Activated T-cell treated with anti-CD3 and anti-CD28 coated beads for 24 hours (primary cell): ENCODE results near the gene SHFL.

Experiments used
- DNase-seq: peaks from one replicate; pipeline ENCODE4 v3.0.0-alpha.2; 2020; ENCODE audit warnings: low read depth

Gene SHFL

GRCh38 chr19:10085641-10086590, at the start of gene SHFL:
SHFL (plus strand) TSS chr19:10086317; CDS start chr19:10086428, 111 bp downstream.
- DNase-seq, result peak; percentile 72

GRCh38 chr19:10036601-10037071, 49.5 kb upstream of the SHFL start:
- no peak for DNase-seq

- no peak for DNase-seq
These were observed 48.8 kb upstream of the SHFL start for GRCh38 chr19:10037367-10037766.

DNA sequence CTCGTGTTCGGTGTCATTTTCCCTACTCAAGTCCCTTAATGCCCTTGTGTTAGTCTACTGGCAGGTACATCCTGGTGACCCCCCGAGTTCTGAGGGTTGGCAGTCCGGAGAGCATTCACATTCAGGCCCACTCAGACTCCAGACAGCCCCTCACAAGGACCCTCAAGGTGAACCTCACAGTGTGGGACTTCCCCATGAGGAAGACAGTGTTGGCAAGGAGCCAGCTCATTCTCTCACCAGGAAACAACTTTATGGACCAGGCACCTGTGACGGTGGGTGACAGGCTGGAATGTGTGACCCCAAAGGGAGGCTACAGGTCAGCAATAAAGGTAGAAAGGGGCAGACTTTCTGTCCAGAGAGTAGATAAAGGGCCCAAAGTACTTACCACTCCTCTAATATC, 48.3 kb upstream of the SHFL start:
- no peak for DNase-seq

- DNase-seq, result no peak
These were observed 42.7 kb upstream of the SHFL start for GRCh38 chr19:10043286-10043927.

DNA sequence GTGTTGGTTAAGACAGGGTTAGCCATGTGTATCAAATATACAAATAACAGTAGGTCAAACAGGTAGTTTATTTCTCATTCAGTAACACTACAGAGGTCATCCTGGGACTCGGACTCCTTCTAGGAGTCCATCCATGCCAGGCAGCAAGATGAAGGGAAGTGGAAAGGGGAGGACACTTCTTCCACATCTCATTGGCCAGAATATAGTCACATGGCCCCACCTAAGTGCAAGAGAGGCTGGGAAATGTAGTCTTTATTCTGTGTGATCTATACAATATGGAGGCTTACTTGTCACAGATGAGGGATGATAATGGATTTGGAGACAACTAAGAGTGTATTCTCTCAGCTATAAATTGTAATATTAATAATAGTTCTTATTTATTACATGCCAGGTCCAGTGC, 41.7 kb upstream of the SHFL start:
- no peak for DNase-seq

- DNase-seq, result no peak
These were observed 40.7 kb upstream of the SHFL start for GRCh38 chr19:10045371-10045770.

- no peak for DNase-seq
These were observed 36.5 kb upstream of the SHFL start for GRCh38 chr19:10049626-10050025.

- no peak for DNase-seq
These were observed 33.3 kb upstream of the SHFL start for GRCh38 chr19:10052602-10053360.

GRCh38 chr19:10061717-10062310, 24.3 kb upstream of the SHFL start:
- DNase-seq, result no peak

DNA sequence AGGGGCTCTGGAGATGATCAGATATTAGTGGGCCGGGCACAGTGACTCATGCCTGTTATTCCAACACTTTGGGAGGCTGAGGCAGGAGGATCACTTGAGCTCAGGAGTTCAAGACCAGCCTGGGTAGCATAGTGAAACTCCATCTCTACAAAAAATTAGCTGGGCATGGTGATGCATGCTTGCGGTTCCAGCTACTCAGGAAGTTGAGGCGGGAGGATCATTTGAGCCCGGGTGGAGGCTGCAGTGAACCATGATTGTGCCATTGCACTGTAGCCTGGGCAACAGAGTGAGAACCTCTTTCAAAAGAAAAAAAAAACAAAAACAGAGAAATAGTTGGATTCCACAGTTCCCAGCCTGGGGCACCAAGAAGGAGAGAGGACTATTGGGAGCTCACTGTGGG, 17.9 kb upstream of the SHFL start:
- DNase-seq, result no peak

DNA sequence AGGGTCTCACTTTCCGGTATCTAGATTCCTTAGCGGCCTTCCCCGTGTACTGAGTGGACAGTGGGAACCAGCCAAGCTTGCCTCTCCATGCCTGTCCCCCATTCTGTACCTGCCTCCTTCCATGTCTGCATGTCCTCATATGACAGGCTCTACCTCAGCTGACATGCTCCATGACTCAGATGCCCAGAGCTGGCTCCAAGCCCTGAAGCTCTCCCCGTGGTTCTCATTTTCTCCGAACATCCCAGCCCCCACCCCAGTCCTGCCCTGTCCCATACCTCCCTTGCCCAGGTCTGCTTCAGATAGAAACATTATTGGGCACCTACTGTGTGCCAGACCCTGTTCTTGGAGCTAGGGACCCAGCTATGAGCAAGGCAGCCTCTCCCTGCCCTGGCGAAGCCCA, 17.1 kb upstream of the SHFL start:
- no peak for DNase-seq

- DNase-seq, result no peak
These were observed 15.2 kb upstream of the SHFL start for GRCh38 chr19:10070730-10071446.

GRCh38 chr19:10074153-10074552, 12.0 kb upstream of the SHFL start:
- DNase-seq, result peak; percentile 42

DNA sequence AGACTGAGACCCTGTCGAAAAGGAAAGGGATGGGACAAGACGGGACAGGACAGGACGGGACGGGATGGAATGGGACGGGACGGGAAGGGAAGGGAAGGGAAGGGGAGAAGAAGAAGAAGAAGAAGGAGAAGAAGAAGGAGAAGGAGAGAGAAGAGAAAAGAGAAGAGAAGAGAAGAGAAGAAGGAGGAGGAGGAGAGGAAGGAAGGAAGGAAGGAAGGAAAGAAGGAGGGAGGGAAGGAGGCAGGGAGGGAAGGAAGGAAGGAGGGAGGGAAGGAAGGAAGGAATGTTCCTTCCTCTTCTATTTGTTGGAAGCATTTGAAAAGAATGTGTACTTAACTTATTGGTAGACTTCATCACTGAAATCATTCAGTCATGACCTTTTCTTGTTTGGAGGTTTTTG, 9.6 kb upstream of the SHFL start:
- DNase-seq, result no peak

GRCh38 chr19:10078329-10078728, 7.8 kb upstream of the SHFL start:
- DNase-seq, result no peak

DNA sequence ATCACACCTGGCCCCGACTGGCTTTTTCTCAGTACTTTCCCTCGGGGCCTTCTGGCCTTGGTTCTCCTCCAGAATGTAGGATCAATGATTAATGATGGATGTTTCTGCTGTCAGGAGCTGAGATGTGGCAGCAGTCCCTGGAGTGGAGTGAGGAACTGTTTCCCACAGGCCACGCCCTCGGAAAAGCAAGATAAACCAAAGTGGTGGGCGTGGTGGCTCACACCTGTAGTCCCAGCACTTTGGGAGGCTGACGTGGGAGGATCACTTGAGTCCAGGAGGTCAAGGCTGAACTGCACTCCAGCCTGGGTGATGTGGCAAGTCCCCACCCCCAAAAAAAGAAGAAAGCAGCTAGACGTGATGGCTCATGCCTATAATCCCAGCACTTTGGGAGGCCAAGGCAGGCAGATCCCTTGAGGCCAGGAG, 7.1 kb upstream of the SHFL start:
- no peak for DNase-seq

DNA sequence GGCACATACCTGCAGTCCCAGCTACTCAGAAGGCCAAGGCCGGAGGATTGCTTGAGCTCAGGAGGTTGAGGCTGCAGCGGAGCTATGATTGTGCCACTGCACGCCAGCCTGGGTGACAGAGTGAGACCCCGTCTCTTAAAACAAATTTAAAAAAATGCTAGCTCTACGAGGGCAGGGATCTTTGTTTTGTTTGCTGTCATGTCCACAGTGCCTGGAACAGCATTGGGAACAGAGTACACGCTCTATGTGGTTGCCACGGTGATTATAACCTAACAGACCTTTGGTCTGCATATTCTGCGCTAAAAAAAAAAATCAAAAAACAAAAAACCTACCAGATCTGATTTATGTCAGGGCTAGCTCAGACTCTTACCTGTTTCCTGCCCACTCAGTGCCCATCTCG, 2.2 kb upstream of the SHFL start:
- DNase-seq, result no peak

DNA sequence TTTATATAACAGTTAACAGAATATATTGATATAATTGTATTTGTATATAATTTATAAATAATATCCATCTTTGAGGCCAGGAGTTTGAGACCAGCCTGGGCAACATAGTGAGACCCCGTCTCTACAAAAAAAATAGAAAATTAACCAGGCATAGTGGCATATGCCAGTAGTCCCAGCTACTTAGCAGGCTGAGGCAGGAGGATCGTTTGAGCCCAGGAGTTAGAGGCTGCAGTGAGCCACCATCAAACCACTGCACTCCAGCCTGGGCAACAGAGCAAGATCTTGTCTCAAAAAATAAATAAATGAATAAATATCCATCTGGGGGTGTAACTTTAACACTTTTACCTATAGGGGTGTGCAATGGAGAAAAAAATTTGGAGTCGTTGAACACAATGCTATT, 1.3 kb upstream of the SHFL start:
- no peak for DNase-seq

GRCh38 chr19:10086591-10087192, 575 bp downstream of the SHFL start:
- DNase-seq, result no peak
